ENCODE data around the gene RNF187. TPM values are rescaled to one million over a fixed set of nuclear protein-coding genes. Genes with fewer than 3 reads are reported as not detected.

The RNF187 gene
- total and polyA plus RNA-seq, 2 donors from 2014 or later = 85.2 to 137 TPM

DNA sequence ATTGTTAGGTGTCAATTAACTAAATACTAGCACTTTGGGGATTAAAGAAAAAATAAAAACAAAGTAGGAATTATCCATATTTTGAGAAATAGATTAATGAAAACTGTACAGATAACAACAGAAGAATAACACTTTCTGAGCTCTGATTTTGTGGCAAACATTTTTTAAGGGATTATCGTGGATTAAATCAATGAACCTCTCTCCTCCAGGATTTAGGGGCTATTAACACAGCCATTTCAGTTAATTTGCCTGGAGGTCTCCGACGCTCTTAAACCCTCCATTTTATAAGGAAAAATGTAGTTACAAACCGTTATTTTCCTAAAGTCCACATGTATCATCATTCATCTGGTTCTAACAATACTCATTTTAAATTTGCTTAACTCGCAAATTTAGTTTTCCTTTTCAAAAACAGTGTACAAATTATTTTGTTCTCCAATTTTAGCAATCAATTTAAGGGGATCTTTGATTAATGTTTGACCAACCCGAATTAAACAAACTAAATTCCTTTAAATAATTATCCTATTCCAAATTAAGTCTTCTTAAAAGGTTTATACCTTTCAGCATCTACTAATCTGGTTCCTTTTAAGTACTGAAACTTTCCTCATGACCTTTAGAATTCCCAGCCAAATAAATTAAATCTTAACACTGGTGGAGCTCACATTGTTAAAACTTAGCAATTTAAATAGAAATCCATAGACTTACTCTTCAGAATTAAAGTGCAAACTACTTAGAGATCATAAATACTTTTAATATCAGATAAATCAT, 30.7 kb upstream of the RNF187 start:
- Histone ChIP-seq H3K36me3 (ENCODE audit: control insufficient read depth in 2 of 3, insufficient read depth in 3 of 3, low read length in 3 of 3) (no peaks in the 10 kb centered on the region), H3K9me3 (ENCODE audit: control insufficient read depth in 2 of 3, insufficient read depth in 1 of 3, low read length in 3 of 3) (no peaks in the 10 kb centered on the region), H3K27me3 (ENCODE audit: control insufficient read depth, insufficient read depth, low read length) (no peaks in the 10 kb centered on the region), H3K4me1 (ENCODE audit: control insufficient read depth in 2 of 3, insufficient read depth in 2 of 3, low read depth in 1 of 3, low read length in 3 of 3) (no peaks in the 10 kb centered on the region), H3K27ac (ENCODE audit: low read depth in 2 of 2, low read length in 2 of 2) (no peak overlapping the region), H3K9ac (ENCODE audit: low read length in 3 of 3) (peak overlapping the region in 1 of 3 donors; percentile 56), H3K4me3 (ENCODE audit: low read length in 3 of 3) (peak overlapping the region in 1 of 3 donors; percentile 62)
- intact Hi-C loops (cut with DNase I) = no loop called here
- TF ChIP-seq, protein P1, sequence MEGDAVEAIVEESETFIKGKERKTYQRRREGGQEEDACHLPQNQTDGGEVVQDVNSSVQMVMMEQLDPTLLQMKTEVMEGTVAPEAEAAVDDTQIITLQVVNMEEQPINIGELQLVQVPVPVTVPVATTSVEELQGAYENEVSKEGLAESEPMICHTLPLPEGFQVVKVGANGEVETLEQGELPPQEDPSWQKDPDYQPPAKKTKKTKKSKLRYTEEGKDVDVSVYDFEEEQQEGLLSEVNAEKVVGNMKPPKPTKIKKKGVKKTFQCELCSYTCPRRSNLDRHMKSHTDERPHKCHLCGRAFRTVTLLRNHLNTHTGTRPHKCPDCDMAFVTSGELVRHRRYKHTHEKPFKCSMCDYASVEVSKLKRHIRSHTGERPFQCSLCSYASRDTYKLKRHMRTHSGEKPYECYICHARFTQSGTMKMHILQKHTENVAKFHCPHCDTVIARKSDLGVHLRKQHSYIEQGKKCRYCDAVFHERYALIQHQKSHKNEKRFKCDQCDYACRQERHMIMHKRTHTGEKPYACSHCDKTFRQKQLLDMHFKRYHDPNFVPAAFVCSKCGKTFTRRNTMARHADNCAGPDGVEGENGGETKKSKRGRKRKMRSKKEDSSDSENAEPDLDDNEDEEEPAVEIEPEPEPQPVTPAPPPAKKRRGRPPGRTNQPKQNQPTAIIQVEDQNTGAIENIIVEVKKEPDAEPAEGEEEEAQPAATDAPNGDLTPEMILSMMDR (IDR thresholded peaks at IDR 0.05; ENCODE audit: borderline replicate concordance, extremely low read depth, insufficient read depth) = no peak
- DNase-seq (no peak), FAIRE-seq (no peak)

DNA sequence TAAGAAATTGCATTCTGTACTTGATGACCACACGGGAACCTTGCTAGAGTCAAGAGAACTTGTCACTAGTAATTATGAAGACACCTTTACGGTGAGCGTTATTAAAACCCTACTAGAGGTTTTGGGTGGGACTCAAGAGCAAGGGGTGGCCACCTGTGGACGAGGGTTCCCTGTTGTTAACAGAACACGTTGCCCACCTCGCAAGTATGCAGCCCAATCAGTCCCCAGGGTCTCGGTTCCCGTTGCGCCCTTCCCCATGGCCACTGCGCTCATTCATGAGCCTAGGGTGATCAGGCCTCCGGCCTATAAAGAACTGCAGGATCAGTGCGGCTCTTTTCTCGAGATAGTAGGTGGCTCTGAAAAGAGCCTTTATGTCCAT, 30.2 kb upstream of the RNF187 start:
- Histone ChIP-seq H3K27ac (ENCODE audit: low read depth in 2 of 2, low read length in 2 of 2) (peak overlapping the region in 1 of 2 donors; percentile 57), H3K9ac (ENCODE audit: low read length in 3 of 3) (peak overlapping the region in 1 of 3 donors; percentile 56), H3K36me3 (ENCODE audit: control insufficient read depth in 2 of 3, insufficient read depth in 3 of 3, low read length in 3 of 3) (no peaks in the 10 kb centered on the region), H3K4me3 (ENCODE audit: low read length in 3 of 3) (peak overlapping the region in 2 of 3 donors; percentile 55 to 62), H3K4me1 (ENCODE audit: control insufficient read depth in 2 of 3, insufficient read depth in 2 of 3, low read depth in 1 of 3, low read length in 3 of 3) (no peaks in the 10 kb centered on the region), H3K9me3 (ENCODE audit: control insufficient read depth in 2 of 3, insufficient read depth in 1 of 3, low read length in 3 of 3) (no peaks in the 10 kb centered on the region), H3K27me3 (ENCODE audit: control insufficient read depth, insufficient read depth, low read length) (no peaks in the 10 kb centered on the region)
- DNase-seq = no peak
- TF ChIP-seq, protein P1 (IDR thresholded peaks at IDR 0.05; ENCODE audit: borderline replicate concordance, extremely low read depth, insufficient read depth) = no peak
- intact Hi-C loops (cut with DNase I) = no loop called here
- no peak for FAIRE-seq

DNA sequence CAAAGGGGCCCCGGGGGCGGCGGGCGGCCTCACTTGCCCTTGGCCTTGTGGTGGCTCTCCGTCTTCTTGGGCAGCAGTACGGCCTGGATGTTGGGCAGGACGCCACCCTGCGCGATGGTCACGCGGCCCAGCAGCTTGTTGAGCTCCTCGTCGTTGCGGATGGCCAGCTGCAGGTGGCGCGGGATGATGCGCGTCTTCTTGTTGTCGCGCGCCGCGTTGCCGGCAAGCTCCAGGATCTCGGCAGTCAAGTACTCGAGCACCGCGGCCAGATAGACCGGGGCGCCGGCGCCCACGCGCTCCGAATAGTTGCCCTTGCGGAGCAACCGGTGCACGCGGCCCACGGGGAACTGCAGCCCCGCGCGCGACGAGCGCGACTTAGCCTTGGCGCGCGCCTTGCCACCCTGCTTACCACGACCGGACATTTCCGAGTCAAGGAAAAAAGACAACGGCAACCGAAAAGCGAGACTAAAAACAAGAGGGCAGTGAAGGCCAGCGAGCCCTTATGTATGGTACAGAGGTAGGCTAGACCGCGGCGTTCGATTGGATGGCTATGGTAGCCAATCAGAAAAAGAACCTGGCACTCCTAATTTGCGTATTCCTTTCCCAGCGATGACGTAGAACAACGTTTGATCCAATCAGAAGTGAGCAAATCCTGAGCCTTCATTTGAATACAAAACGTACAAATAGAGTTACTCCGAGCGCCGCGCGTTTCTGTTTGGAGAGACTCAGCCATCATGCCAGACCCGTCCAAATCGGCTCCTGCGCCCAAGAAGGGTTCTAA, 29.6 kb upstream of the RNF187 start:
- DNase-seq = peak; percentile 91 to 100 (median 97)
- H3K27me3 ChIP-seq (ENCODE audit: control insufficient read depth, insufficient read depth, low read length) = no peaks in the 10 kb centered on the region
- H3K9me3 ChIP-seq (ENCODE audit: control insufficient read depth in 2 of 3, insufficient read depth in 1 of 3, low read length in 3 of 3) = no peaks in the 10 kb centered on the region
- FAIRE-seq = no peak
- peak overlapping the region; percentile 55 to 62 (median 62) for H3K4me3 ChIP-seq (ENCODE audit: low read length in 3 of 3)
- no peaks in the 10 kb centered on the region for H3K36me3 ChIP-seq (ENCODE audit: control insufficient read depth in 2 of 3, insufficient read depth in 3 of 3, low read length in 3 of 3)
- peak overlapping the region in 1 of 3 donors; percentile 56 for H3K9ac ChIP-seq (ENCODE audit: low read length in 3 of 3)
- H3K27ac ChIP-seq (ENCODE audit: low read depth in 2 of 2, low read length in 2 of 2) = peak overlapping the region in 1 of 2 donors; percentile 57
- TF ChIP-seq, protein P1 (IDR thresholded peaks at IDR 0.05; ENCODE audit: borderline replicate concordance, extremely low read depth, insufficient read depth) = no peak
- no peaks in the 10 kb centered on the region for H3K4me1 ChIP-seq (ENCODE audit: control insufficient read depth in 2 of 3, insufficient read depth in 2 of 3, low read depth in 1 of 3, low read length in 3 of 3)
- intact Hi-C loops (cut with DNase I) = no loop called here
